SK-N-SH (cell line): ENCODE results near the gene KDM4C. TPM values are rescaled to one million over a fixed set of nuclear protein-coding genes. Genes with fewer than 3 reads are reported as not detected.
A peak's percentile ranks its signal among the peaks of the same experiment; 100 is the strongest.

ENCODE experiments used
- CTCF ChIA-PET: fragments of 300-600, 350-600 bp; formaldehyde crosslinking; extraction: SDS; loops from one replicate; lab custom pipeline; 2021; lab: Yijun Ruan, JAX
- POLR2A ChIA-PET: fragments of 350-600 bp; sonication (Branson Sonifier 250); formaldehyde crosslinking; extraction: SDS; loops from one replicate; lab custom pipeline; 2020; ENCODE audit warnings: antibody characterized with exemption, inconsistent platforms; lab: Yijun Ruan, JAX
- DNase-seq: peaks from one replicate; pipeline ENCODE4 v3.0.0; 2012
- H2AFZ ChIP-seq: fragments of 200-600 bp; sonication (generic); 2 replicates; pipeline ENCODE4 v1.8.1; 2016; ENCODE audit warnings: antibody characterized with exemption, mild to moderate bottlenecking, low read depth
- H3F3A ChIP-seq: fragments of 200-600 bp; sonication (generic); replicated peaks from 2 replicates; pipeline ENCODE3; 2016; ENCODE audit warnings: antibody characterized with exemption, mild to moderate bottlenecking; ENCODE audit not compliant: insufficient read depth
- H3K27ac ChIP-seq, 2 experiments: fragments of 200-500 bp in 1 of 2; fragments of 200-600 bp in 1 of 2; sonication (Bioruptor generic) in 1 of 2; sonication (generic), shearing (Covaris generic) in 1 of 2; 2 replicates each; pipeline versions ENCODE4 v1.5.1 to v1.6.1; 2014 to 2016; ENCODE audit warnings: low read depth in 2 of 2, inconsistent platforms in 1 of 2, low read length in 1 of 2, mild to moderate bottlenecking in 1 of 2, mixed read lengths in 1 of 2
- H3K27me3 ChIP-seq: fragments of 200-600 bp; sonication (generic), shearing (Covaris generic); 2 replicates; pipeline ENCODE4 v1.6.1; 2016; ENCODE audit warnings: mixed run types; ENCODE audit not compliant: insufficient read depth
- H3K36me3 ChIP-seq, 2 experiments: fragments of 200-500 bp in 1 of 2; fragments of 200-600 bp in 1 of 2; sonication (Bioruptor generic) in 1 of 2; sonication (generic) in 1 of 2; replicated peaks in 1 of 2; 2 replicates each; pipeline versions ENCODE3 to v1.5.1; 2014 to 2016; ENCODE audit warnings: low read length in 1 of 2, mild to moderate bottlenecking in 1 of 2; ENCODE audit not compliant: insufficient read depth in 2 of 2, control insufficient read depth in 1 of 2
- H3K4me1 ChIP-seq, 2 experiments: fragments of 200-500 bp in 1 of 2; fragments of 200-600 bp in 1 of 2; sonication (Bioruptor generic) in 1 of 2; sonication (generic), shearing (Covaris generic) in 1 of 2; 2 replicates each; pipeline versions ENCODE4 v1.5.1 to v1.6.1; 2014 to 2016; ENCODE audit warnings: low read depth in 1 of 2, low read length in 1 of 2, mixed run types in 1 of 2; ENCODE audit not compliant: insufficient read depth in 2 of 2, control insufficient read depth in 1 of 2
- H3K4me2 ChIP-seq: fragments of 200-600 bp; sonication (generic), shearing (Covaris generic); 2 replicates; pipeline ENCODE4 v1.6.1; 2017; ENCODE audit warnings: mixed run types
- H3K4me3 ChIP-seq, 2 experiments: fragments of 200-500 bp in 1 of 2; fragments of 200-600 bp in 1 of 2; sonication (Bioruptor generic) in 1 of 2; sonication (generic), shearing (Covaris generic) in 1 of 2; 2 replicates each; pipeline versions ENCODE4 v1.5.1 to v1.8.1; 2014 to 2016; ENCODE audit warnings: low read depth in 2 of 2, inconsistent platforms in 1 of 2, low read length in 1 of 2, mild to moderate bottlenecking in 1 of 2, mixed read lengths in 1 of 2, moderate library complexity in 1 of 2
- H3K79me2 ChIP-seq: fragments of 200-600 bp; sonication (generic); 2 replicates; pipeline ENCODE4 v1.8.1; 2017; ENCODE audit warnings: mild to moderate bottlenecking; ENCODE audit not compliant: insufficient read depth
- H3K9ac ChIP-seq: fragments of 200-600 bp; sonication (generic); 2 replicates; pipeline ENCODE4 v1.6.1; 2017; ENCODE audit warnings: mixed run types
- H3K9me2 ChIP-seq: fragments of 200-600 bp; sonication (generic); 2 replicates; pipeline ENCODE4 v1.6.1; 2017; ENCODE audit warnings: mixed run types
- H3K9me3 ChIP-seq: fragments of 200-600 bp; sonication (generic); 2 replicates; pipeline ENCODE4 v1.6.1; 2017; ENCODE audit warnings: mixed run types, mild to moderate bottlenecking, moderate library complexity
- H4K20me1 ChIP-seq: fragments of 200-600 bp; sonication (generic); 2 replicates; pipeline ENCODE4 v1.6.1; 2017; ENCODE audit warnings: mild to moderate bottlenecking, mixed run types; ENCODE audit not compliant: insufficient read depth
- CHD2 ChIP-seq: fragments of 150-350 bp; IDR thresholded peaks from 2 replicates; pipeline ENCODE4 v1.6.1; 2018; ENCODE audit warnings: low read length; ENCODE audit not compliant: partially characterized antibody
- EP300 ChIP-seq, 2 experiments: IDR thresholded peaks; 2 replicates each; pipeline versions ENCODE4 v1.4.0 to v1.6.1; 2012; ENCODE audit warnings: borderline replicate concordance in 1 of 2, low read depth in 1 of 2, low read length in 1 of 2
- FOSL2 ChIP-seq: IDR thresholded peaks from 2 replicates; pipeline ENCODE4 v1.4.0; 2012; ENCODE audit warnings: low read depth, mild to moderate bottlenecking, moderate library complexity, borderline replicate concordance
- IRF3 ChIP-seq: fragments of 150-350 bp; IDR thresholded peaks from 2 replicates; pipeline ENCODE4 v1.6.1; 2016; ENCODE audit warnings: mild to moderate bottlenecking, low read depth, low read length
- JUND ChIP-seq: IDR thresholded peaks from 2 replicates; pipeline ENCODE4 v1.4.0; 2012
- MEF2A ChIP-seq: IDR thresholded peaks from 2 replicates; pipeline ENCODE4 v1.4.0; 2012; ENCODE audit warnings: low read depth, borderline replicate concordance
- NRF1 ChIP-seq: IDR thresholded peaks from 2 replicates; pipeline ENCODE4 v1.6.1; 2012; ENCODE audit warnings: low read depth, mild to moderate bottlenecking, low read length
- PBX3 ChIP-seq: IDR thresholded peaks from 2 replicates; pipeline ENCODE4; 2012
- POLR2AphosphoS5 ChIP-seq: IDR thresholded peaks from 2 replicates; pipeline ENCODE4 v1.6.1; 2012; ENCODE audit warnings: low read depth, low read length
- RAD21 ChIP-seq: IDR thresholded peaks from 2 replicates; pipeline ENCODE4 v1.6.1; 2012; ENCODE audit warnings: mild to moderate bottlenecking, low read length
- RFX5 ChIP-seq: IDR thresholded peaks from 2 replicates; pipeline ENCODE4 v1.6.1; 2012; ENCODE audit warnings: mild to moderate bottlenecking, improper control_type of control experiment, low read length
- RXRA ChIP-seq: IDR thresholded peaks from 2 replicates; pipeline ENCODE4 v1.4.0; 2012; ENCODE audit warnings: low read depth, mild to moderate bottlenecking, borderline replicate concordance
- TAF1 ChIP-seq: IDR thresholded peaks from 2 replicates; pipeline ENCODE4 v1.6.1; 2012; ENCODE audit warnings: low read depth, mild to moderate bottlenecking, low read length, moderate library complexity, borderline replicate concordance
- TCF12 ChIP-seq: IDR thresholded peaks from 2 replicates; pipeline ENCODE4 v1.4.0; 2012
- TEAD4 ChIP-seq: IDR thresholded peaks from 2 replicates; pipeline ENCODE4 v1.4.0; 2012; ENCODE audit warnings: mild to moderate bottlenecking, borderline replicate concordance; ENCODE audit not compliant: insufficient read depth
- USF1 ChIP-seq: IDR thresholded peaks from 2 replicates; pipeline ENCODE4 v1.4.0; 2012; ENCODE audit warnings: low read depth, borderline replicate concordance
- ZBTB33 ChIP-seq: IDR thresholded peaks from 2 replicates; pipeline ENCODE4 v1.4.0; 2012; ENCODE audit warnings: low read depth, borderline replicate concordance
- WGBS: methylation state at CpG from one replicate; pipeline ENCODE4 v1.1.6; 2017; ENCODE audit warnings: low lambda C conversion rate; 5-methylcytosine and 5-hydroxymethylcytosine counted together
- polyA plus RNA-seq, 3 experiments: library from polyadenylated mRNA; depleted of rRNA; stranded (reverse); fragments of >200 nt; gene quantifications; 2 replicates each; pipeline ENCODE4 v1.2.3, GENCODE V29; 2012

The KDM4C gene
- polyA plus RNA-seq, 1 of the 3 experiments (the other 2 are of a cell fraction), result 9.4 TPM

GRCh38 chr9:6938447-6938846 is 180.7 kb downstream of the KDM4C start:
- no peak for TF ChIP-seq ZBTB33
- TF ChIP-seq TCF12, result peak; percentile 61
- peak; percentile 28; the same call in 1 of the 2 replicates for TF ChIP-seq JUND
- peak in 1 of 2 experiments; percentile 17; a peak in 1 of 4 replicates for TF ChIP-seq EP300 (IDR thresholded peaks at IDR 0.05; ENCODE audit: borderline replicate concordance in 1 of 2, low read depth in 1 of 2, low read length in 1 of 2)
- TF ChIP-seq TEAD4, result peak; percentile 51; the same call in 1 of the 2 replicates
- TF ChIP-seq USF1, result no peak
- TF ChIP-seq PBX3, result peak; percentile 38; the same call in 1 of the 2 replicates
- Histone ChIP-seq H3K9me2 (no peaks in the 10 kb centered on the region), H3K4me2 (peak overlapping the region; percentile 11; the same call in 1 of the 2 replicates), H4K20me1 (no peaks in the 10 kb centered on the region), H3K27ac (peak overlapping the region; percentile 42 to 58; a peak in 2 of 4 replicates), H3K27me3 (no peaks in the 10 kb centered on the region), H3K4me1 (peaks cover 4 to 9% of the 10 kb centered on the region in 2 experiments; a peak in 3 of 4 replicates), H2AFZ (no peak overlapping the region), H3F3A (peaks cover 8% of the 10 kb centered on the region), H3K79me2 (no peaks in the 10 kb centered on the region), H3K4me3 (no peak overlapping the region), H3K9me3 (no peaks in the 10 kb centered on the region), H3K36me3 (no peaks in the 10 kb centered on the region), H3K9ac (no peak overlapping the region)
- ChIA-PET POLR2A (no interaction called here), CTCF (interaction anchor here (0.9 kb wide), 1 partner anchor 24 kb away, joined by 3 read pairs; no protein-coding TSS in a partner anchor)
- no peak for DNase-seq
- WGBS, result 59% methylated on average over 3 of the region's 3 CpGs

- POLR2A ChIA-PET, result no interaction called here
- Histone ChIP-seq H3K27ac (peak overlapping the region; percentile 28 to 42; a peak in 2 of 4 replicates), H3K9me2 (no peaks in the 10 kb centered on the region), H3K27me3 (no peaks in the 10 kb centered on the region), H3F3A (peaks cover 8% of the 10 kb centered on the region), H2AFZ (no peak overlapping the region), H3K79me2 (no peaks in the 10 kb centered on the region), H3K9ac (no peak overlapping the region), H3K9me3 (no peaks in the 10 kb centered on the region), H3K4me2 (peak overlapping the region; percentile 55; the same call in 1 of the 2 replicates), H3K36me3 (no peaks in the 10 kb centered on the region), H4K20me1 (no peaks in the 10 kb centered on the region), H3K4me3 (no peak overlapping the region), H3K4me1 (peaks cover 9% of the 10 kb centered on the region in 2 experiments; a peak in 3 of 4 replicates)
- 100% methylated on average over 1 of the region's 2 CpGs for WGBS
- TF ChIP-seq RFX5, result no peak
- TF ChIP-seq NRF1, result no peak
- no peak for TF ChIP-seq RAD21
- no peak for TF ChIP-seq RXRA
- no peak for TF ChIP-seq USF1
- no peak for TF ChIP-seq IRF3
- TF ChIP-seq TAF1, result no peak
- no peak for TF ChIP-seq ZBTB33
- TF ChIP-seq POLR2AphosphoS5, result no peak
- no peak for TF ChIP-seq TCF12
- TF ChIP-seq MEF2A, result no peak
- TF ChIP-seq FOSL2, result no peak
- TF ChIP-seq CHD2, result no peak
- CTCF ChIA-PET, result interaction anchor here (0.9 kb wide), 1 partner anchor 23 kb away, joined by 3 read pairs; no protein-coding TSS in a partner anchor
- DNase-seq, result no peak
Measured at GRCh38 chr9:6938873-6939272, 181.1 kb downstream of the KDM4C start.
